Measurements from ENCODE around the gene ADGRD2.

DNA sequence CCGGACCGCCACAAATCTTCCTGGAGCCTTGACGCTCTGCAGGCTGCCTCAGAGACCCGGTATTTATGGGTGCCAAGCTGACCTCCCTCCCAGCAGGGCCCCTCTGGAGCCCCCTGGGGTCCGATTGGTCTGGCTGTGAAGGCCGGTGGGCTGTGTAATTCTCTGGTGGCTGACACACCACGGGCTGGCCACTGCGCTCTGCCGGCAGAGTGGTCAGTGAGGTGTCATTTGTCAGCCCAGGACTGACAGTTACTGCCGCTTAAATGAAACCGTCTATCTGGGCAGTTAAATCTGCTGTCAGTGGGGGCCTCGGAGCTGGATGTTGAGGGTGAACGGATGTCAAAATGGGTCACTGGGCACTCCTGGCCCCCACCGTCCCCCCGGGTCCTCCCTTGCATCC, 46.2 kb downstream of the ADGRD2 start:
- TF ChIP-seq, protein P1, sequence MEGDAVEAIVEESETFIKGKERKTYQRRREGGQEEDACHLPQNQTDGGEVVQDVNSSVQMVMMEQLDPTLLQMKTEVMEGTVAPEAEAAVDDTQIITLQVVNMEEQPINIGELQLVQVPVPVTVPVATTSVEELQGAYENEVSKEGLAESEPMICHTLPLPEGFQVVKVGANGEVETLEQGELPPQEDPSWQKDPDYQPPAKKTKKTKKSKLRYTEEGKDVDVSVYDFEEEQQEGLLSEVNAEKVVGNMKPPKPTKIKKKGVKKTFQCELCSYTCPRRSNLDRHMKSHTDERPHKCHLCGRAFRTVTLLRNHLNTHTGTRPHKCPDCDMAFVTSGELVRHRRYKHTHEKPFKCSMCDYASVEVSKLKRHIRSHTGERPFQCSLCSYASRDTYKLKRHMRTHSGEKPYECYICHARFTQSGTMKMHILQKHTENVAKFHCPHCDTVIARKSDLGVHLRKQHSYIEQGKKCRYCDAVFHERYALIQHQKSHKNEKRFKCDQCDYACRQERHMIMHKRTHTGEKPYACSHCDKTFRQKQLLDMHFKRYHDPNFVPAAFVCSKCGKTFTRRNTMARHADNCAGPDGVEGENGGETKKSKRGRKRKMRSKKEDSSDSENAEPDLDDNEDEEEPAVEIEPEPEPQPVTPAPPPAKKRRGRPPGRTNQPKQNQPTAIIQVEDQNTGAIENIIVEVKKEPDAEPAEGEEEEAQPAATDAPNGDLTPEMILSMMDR (conservative IDR thresholded peaks at IDR 0.05; ENCODE audit: low read depth, low read length) = no peak
- TF ChIP-seq EZH2 (IDR thresholded peaks at IDR 0.05; ENCODE audit: borderline replicate concordance, low read depth, low read length, poor library complexity, severe bottlenecking) = no peak

All from A673 (cell line).